HEK293 (cell line): ENCODE results near the gene CTNNA2.

Source experiments
- CTCF ChIA-PET: fragments of 350-600 bp; formaldehyde crosslinking; extraction: SDS; loops from one replicate; lab custom pipeline; 2021; ENCODE audit warnings: antibody characterized with exemption; lab: Yijun Ruan, JAX
- POLR2A ChIA-PET: fragments of 300-600 bp; formaldehyde crosslinking; extraction: SDS; loops from one replicate; lab custom pipeline; 2020; ENCODE audit warnings: antibody characterized with exemption, inconsistent platforms; lab: Yijun Ruan, JAX
- H3K27ac ChIP-seq: fragments of 200-500 bp; sonication (Bioruptor generic); 2 replicates; pipeline ENCODE4 v1.5.1; 2014; ENCODE audit warnings: low read depth, low read length, control low read depth, inconsistent platforms; ENCODE audit errors: extremely low read depth
- H3K36me3 ChIP-seq, 2 experiments: fragments of 200-500 bp in 1 of 2; sonication (Bioruptor generic) in 1 of 2; 1 replicate in 1 of 2; 2 replicates in 1 of 2; pipeline ENCODE4 v1.5.1; 2014 to 2017; ENCODE audit warnings: inconsistent platforms in 2 of 2, low read length in 2 of 2; ENCODE audit not compliant: control insufficient read depth in 2 of 2, insufficient read depth in 1 of 2
- H3K4me1 ChIP-seq: fragments of 200-500 bp; sonication (Bioruptor generic); 2 replicates; pipeline ENCODE4 v1.5.1; 2014; ENCODE audit warnings: mild to moderate bottlenecking, low read length, inconsistent platforms; ENCODE audit not compliant: control insufficient read depth, insufficient read depth
- H3K4me3 ChIP-seq: 2 replicates; pipeline ENCODE4 v1.5.1; 2011; ENCODE audit warnings: low read depth, mild to moderate bottlenecking, control low read depth, low read length, moderate library complexity
- H3K9me3 ChIP-seq: fragments of 200-500 bp; sonication (Bioruptor generic); 2 replicates; pipeline ENCODE4 v1.5.1; 2014; ENCODE audit warnings: low read depth, low read length, inconsistent platforms; ENCODE audit not compliant: control insufficient read depth, insufficient read depth
- HOXC10 ChIP-seq: sonication (generic); formaldehyde crosslinking; IDR thresholded peaks from 2 replicates; pipeline ENCODE4 v1.8.1; 2023; ENCODE audit warnings: mild to moderate bottlenecking, missing genetic modification reagents
- KLF8 ChIP-seq: fragments of 450-650 bp; formaldehyde crosslinking; IDR thresholded peaks from 2 replicates; pipeline ENCODE4 v1.5.1; 2016; ENCODE audit warnings: missing biosample characterization, missing genetic modification characterization
- MYNN ChIP-seq: fragments of 450-650 bp; formaldehyde crosslinking; IDR thresholded peaks from 2 replicates; pipeline ENCODE4 v1.5.1; 2016; ENCODE audit warnings: missing biosample characterization, missing genetic modification characterization, borderline replicate concordance
- OVOL3 ChIP-seq: fragments of 450-650 bp; formaldehyde crosslinking; IDR thresholded peaks from 2 replicates; pipeline ENCODE4 v1.5.1; 2016; ENCODE audit warnings: missing biosample characterization, missing genetic modification characterization
- SCRT1 ChIP-seq: fragments of 450-650 bp; formaldehyde crosslinking; IDR thresholded peaks from 2 replicates; pipeline ENCODE4 v1.5.1; 2016; ENCODE audit warnings: missing biosample characterization, missing genetic modification characterization, borderline replicate concordance
- SP7 ChIP-seq: fragments of 450-650 bp; formaldehyde crosslinking; IDR thresholded peaks from 2 replicates; pipeline ENCODE4 v1.5.1; 2016; ENCODE audit warnings: missing biosample characterization, missing genetic modification characterization
- YY2 ChIP-seq: fragments of 450-650 bp; formaldehyde crosslinking; IDR thresholded peaks from 2 replicates; pipeline ENCODE4 v1.5.1; 2016; ENCODE audit warnings: missing biosample characterization, missing genetic modification characterization
- ZBTB26 ChIP-seq: fragments of 450-650 bp; formaldehyde crosslinking; optimal IDR thresholded peaks from 2 replicates; pipeline ENCODE3; 2016; ENCODE audit warnings: missing biosample characterization, mild to moderate bottlenecking, missing genetic modification characterization
- ZFP37 ChIP-seq: fragments of 450-650 bp; formaldehyde crosslinking; IDR thresholded peaks from 2 replicates; pipeline ENCODE4 v1.5.1; 2016; ENCODE audit warnings: missing biosample characterization, missing genetic modification characterization
- ZFP41 ChIP-seq: fragments of 450-650 bp; formaldehyde crosslinking; IDR thresholded peaks from 2 replicates; pipeline ENCODE4 v1.5.1; 2016; ENCODE audit warnings: missing biosample characterization, missing genetic modification characterization, borderline replicate concordance
- ZNF10 ChIP-seq: fragments of 450-650 bp; formaldehyde crosslinking; IDR thresholded peaks from 2 replicates; pipeline ENCODE4 v1.5.1; 2017; ENCODE audit warnings: missing biosample characterization, missing genetic modification characterization
- ZNF157 ChIP-seq: fragments of 450-650 bp; formaldehyde crosslinking; IDR thresholded peaks from 2 replicates; pipeline ENCODE4 v1.5.1; 2016; ENCODE audit warnings: missing biosample characterization, missing genetic modification characterization
- ZNF175 ChIP-seq: fragments of 450-650 bp; formaldehyde crosslinking; IDR thresholded peaks from 2 replicates; pipeline ENCODE4 v1.5.1; 2016; ENCODE audit warnings: missing biosample characterization, missing genetic modification characterization
- ZNF2 ChIP-seq: fragments of 450-650 bp; formaldehyde crosslinking; IDR thresholded peaks from 2 replicates; pipeline ENCODE4 v1.5.1; 2016; ENCODE audit warnings: missing biosample characterization, missing genetic modification characterization
- ZNF223 ChIP-seq: fragments of 450-650 bp; formaldehyde crosslinking; IDR thresholded peaks from 2 replicates; pipeline ENCODE4 v1.5.1; 2016; ENCODE audit warnings: missing biosample characterization, missing genetic modification characterization
- ZNF274 ChIP-seq, 2 experiments: fragments of 200-500 bp in 1 of 2; fragments of 450-650 bp in 1 of 2; sonication (Bioruptor generic) in 1 of 2; formaldehyde crosslinking in 1 of 2; IDR thresholded peaks; 2 replicates each; pipeline versions ENCODE4 v1.5.1 to v1.6.1; 2014 to 2016; ENCODE audit warnings: borderline replicate concordance in 1 of 2, inconsistent platforms in 1 of 2, low read length in 1 of 2, missing biosample characterization in 1 of 2, missing genetic modification characterization in 1 of 2
- ZNF324 ChIP-seq: fragments of 450-650 bp; formaldehyde crosslinking; IDR thresholded peaks from 2 replicates; pipeline ENCODE4 v1.5.1; 2016; ENCODE audit warnings: missing biosample characterization, missing genetic modification characterization
- ZNF610 ChIP-seq: fragments of 450-650 bp; formaldehyde crosslinking; IDR thresholded peaks from 2 replicates; pipeline ENCODE4 v1.5.1; 2016; ENCODE audit warnings: missing biosample characterization, missing genetic modification characterization, borderline replicate concordance
- ZNF621 ChIP-seq: fragments of 450-650 bp; formaldehyde crosslinking; IDR thresholded peaks from 2 replicates; pipeline ENCODE4 v1.5.1; 2017; ENCODE audit warnings: missing biosample characterization, missing genetic modification characterization
- ZNF658 ChIP-seq: fragments of 450-650 bp; formaldehyde crosslinking; IDR thresholded peaks from 2 replicates; pipeline ENCODE4; 2016; ENCODE audit warnings: missing biosample characterization, missing genetic modification characterization
- ZNF670 ChIP-seq: fragments of 450-650 bp; formaldehyde crosslinking; IDR thresholded peaks from 2 replicates; pipeline ENCODE4 v1.5.1; 2016; ENCODE audit warnings: missing biosample characterization, missing genetic modification characterization, low read depth
- TF ChIP-seq, protein P1 (sequence below): fragments of 450-650 bp; formaldehyde crosslinking; IDR thresholded peaks from 2 replicates; pipeline ENCODE4 v1.5.1; 2016; ENCODE audit warnings: missing biosample characterization, missing genetic modification characterization
- TF ChIP-seq, protein P2 (sequence below): fragments of 450-650 bp; formaldehyde crosslinking; IDR thresholded peaks from 2 replicates; pipeline ENCODE4 v1.5.1; 2016; ENCODE audit warnings: missing biosample characterization, missing genetic modification characterization
- TF ChIP-seq, protein P3 (sequence below): fragments of 450-650 bp; formaldehyde crosslinking; IDR thresholded peaks from 2 replicates; pipeline ENCODE4 v1.5.1; 2016; ENCODE audit warnings: missing biosample characterization, missing genetic modification characterization
- TF ChIP-seq, protein P4 (sequence below): fragments of 450-650 bp; formaldehyde crosslinking; IDR thresholded peaks from 2 replicates; pipeline ENCODE4 v1.5.1; 2017; ENCODE audit warnings: missing biosample characterization, missing genetic modification characterization
- TF ChIP-seq, protein P5 (sequence below): fragments of 450-650 bp; formaldehyde crosslinking; conservative IDR thresholded peaks from 2 replicates; pipeline ENCODE4 v1.5.1; 2016; ENCODE audit warnings: low read depth, missing biosample characterization, missing genetic modification characterization

Gene CTNNA2

GRCh38 chr2:79611448-79612016 is 98.7 kb downstream of the CTNNA2 start:
- ChIA-PET POLR2A (no interaction called here), CTCF (interaction anchor here (0.7 kb wide), 1 partner anchor 196 kb away, joined by 3 read pairs; no protein-coding TSS in a partner anchor)
- H3K9me3 ChIP-seq = no peaks in the 10 kb centered on the region
- H3K27ac ChIP-seq = no peak overlapping the region
- no peak overlapping the region for H3K4me3 ChIP-seq
- TF ChIP-seq ZFP37 (tag by site-specific recombination) = no peak
- TF ChIP-seq ZNF2 (tag by site-specific recombination) = no peak
- no peak for TF ChIP-seq ZFP41 (tag by site-specific recombination)
- no peak for TF ChIP-seq ZNF324 (tag by site-specific recombination)
- TF ChIP-seq, protein P1, sequence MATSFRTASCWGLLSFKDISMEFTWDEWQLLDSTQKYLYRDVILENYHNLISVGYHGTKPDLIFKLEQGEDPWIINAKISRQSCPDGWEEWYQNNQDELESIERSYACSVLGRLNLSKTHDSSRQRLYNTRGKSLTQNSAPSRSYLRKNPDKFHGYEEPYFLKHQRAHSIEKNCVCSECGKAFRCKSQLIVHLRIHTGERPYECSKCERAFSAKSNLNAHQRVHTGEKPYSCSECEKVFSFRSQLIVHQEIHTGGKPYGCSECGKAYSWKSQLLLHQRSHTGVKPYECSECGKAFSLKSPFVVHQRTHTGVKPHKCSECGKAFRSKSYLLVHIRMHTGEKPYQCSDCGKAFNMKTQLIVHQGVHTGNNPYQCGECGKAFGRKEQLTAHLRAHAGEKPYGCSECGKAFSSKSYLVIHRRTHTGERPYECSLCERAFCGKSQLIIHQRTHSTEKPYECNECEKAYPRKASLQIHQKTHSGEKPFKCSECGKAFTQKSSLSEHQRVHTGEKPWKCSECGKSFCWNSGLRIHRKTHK (tag by site-specific recombination) = no peak
- no peak for TF ChIP-seq MYNN (tag by site-specific recombination)
- TF ChIP-seq, protein P2, sequence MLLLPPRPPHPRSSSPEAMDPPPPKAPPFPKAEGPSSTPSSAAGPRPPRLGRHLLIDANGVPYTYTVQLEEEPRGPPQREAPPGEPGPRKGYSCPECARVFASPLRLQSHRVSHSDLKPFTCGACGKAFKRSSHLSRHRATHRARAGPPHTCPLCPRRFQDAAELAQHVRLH = no peak
- TF ChIP-seq ZNF658 (tag by site-specific recombination) = no peak
- TF ChIP-seq, protein P3, sequence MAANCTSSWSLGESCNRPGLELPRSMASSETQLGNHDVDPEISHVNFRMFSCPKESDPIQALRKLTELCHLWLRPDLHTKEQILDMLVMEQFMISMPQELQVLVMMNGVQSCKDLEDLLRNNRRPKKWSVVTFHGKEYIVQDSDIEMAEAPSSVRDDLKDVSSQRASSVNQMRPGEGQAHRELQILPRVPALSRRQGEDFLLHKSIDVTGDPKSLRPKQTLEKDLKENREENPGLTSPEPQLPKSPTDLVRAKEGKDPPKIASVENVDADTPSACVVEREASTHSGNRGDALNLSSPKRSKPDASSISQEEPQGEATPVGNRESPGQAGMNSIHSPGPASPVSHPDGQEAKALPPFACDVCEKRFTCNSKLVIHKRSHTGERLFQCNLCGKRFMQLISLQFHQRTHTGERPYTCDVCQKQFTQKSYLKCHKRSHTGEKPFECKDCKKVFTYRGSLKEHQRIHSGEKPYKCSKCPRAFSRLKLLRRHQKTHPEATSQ (tag by site-specific recombination) = no peak
- TF ChIP-seq, protein P4, sequence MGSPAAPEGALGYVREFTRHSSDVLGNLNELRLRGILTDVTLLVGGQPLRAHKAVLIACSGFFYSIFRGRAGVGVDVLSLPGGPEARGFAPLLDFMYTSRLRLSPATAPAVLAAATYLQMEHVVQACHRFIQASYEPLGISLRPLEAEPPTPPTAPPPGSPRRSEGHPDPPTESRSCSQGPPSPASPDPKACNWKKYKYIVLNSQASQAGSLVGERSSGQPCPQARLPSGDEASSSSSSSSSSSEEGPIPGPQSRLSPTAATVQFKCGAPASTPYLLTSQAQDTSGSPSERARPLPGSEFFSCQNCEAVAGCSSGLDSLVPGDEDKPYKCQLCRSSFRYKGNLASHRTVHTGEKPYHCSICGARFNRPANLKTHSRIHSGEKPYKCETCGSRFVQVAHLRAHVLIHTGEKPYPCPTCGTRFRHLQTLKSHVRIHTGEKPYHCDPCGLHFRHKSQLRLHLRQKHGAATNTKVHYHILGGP = no peak
- no peak for TF ChIP-seq KLF8 (tag by site-specific recombination)
- TF ChIP-seq YY2 (tag by site-specific recombination) = no peak
- no peak for TF ChIP-seq ZNF670
- no peak for TF ChIP-seq HOXC10
- H3K36me3 ChIP-seq = no peaks in the 10 kb centered on the region
- H3K4me1 ChIP-seq = no peaks in the 10 kb centered on the region

- no peaks in the 10 kb centered on the region for H3K9me3 ChIP-seq
- POLR2A ChIA-PET = no interaction called here
- no peaks in the 10 kb centered on the region for H3K4me1 ChIP-seq
- H3K4me3 ChIP-seq = no peak overlapping the region
- H3K27ac ChIP-seq = no peak overlapping the region
- CTCF ChIA-PET = interaction anchor here (0.7 kb wide), 1 partner anchor 944 kb away, joined by 4 read pairs; no protein-coding TSS in a partner anchor
- H3K36me3 ChIP-seq = no peaks in the 10 kb centered on the region
- TF ChIP-seq SP7 (no peak), ZNF10 (tag by site-specific recombination) (no peak), ZNF274 (IDR thresholded peaks at IDR 0.05; ENCODE audit: low read length) (no peak), ZNF274 (tag by site-specific recombination; IDR thresholded peaks at IDR 0.05; ENCODE audit: borderline replicate concordance) (no peak), SCRT1 (tag by site-specific recombination) (no peak), ZNF175 (tag by site-specific recombination) (no peak), ZNF610 (tag by site-specific recombination) (no peak), ZNF621 (no peak), ZBTB26 (no peak), OVOL3 (tag by site-specific recombination) (no peak), ZNF157 (tag by site-specific recombination) (no peak), ZNF223 (tag by site-specific recombination) (no peak)
- TF ChIP-seq, protein P5, sequence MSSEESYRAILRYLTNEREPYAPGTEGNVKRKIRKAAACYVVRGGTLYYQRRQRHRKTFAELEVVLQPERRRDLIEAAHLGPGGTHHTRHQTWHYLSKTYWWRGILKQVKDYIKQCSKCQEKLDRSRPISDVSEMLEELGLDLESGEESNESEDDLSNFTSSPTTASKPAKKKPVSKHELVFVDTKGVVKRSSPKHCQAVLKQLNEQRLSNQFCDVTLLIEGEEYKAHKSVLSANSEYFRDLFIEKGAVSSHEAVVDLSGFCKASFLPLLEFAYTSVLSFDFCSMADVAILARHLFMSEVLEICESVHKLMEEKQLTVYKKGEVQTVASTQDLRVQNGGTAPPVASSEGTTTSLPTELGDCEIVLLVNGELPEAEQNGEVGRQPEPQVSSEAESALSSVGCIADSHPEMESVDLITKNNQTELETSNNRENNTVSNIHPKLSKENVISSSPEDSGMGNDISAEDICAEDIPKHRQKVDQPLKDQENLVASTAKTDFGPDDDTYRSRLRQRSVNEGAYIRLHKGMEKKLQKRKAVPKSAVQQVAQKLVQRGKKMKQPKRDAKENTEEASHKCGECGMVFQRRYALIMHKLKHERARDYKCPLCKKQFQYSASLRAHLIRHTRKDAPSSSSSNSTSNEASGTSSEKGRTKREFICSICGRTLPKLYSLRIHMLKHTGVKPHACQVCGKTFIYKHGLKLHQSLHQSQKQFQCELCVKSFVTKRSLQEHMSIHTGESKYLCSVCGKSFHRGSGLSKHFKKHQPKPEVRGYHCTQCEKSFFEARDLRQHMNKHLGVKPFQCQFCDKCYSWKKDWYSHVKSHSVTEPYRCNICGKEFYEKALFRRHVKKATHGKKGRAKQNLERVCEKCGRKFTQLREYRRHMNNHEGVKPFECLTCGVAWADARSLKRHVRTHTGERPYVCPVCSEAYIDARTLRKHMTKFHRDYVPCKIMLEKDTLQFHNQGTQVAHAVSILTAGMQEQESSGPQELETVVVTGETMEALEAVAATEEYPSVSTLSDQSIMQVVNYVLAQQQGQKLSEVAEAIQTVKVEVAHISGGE (tag by site-specific recombination) = no peak
Observed at GRCh38 chr2:79612999-79613398, 100.1 kb downstream of the CTNNA2 start.
